ENCODE results near the gene CASK. TPM values are rescaled to one million over a fixed set of nuclear protein-coding genes. Genes with fewer than 3 reads are reported as not detected.

Gene CASK
- total and polyA plus RNA-seq, 9 of the 15 experiments (the other 6 are each of a cell fraction or from before 2014, with no cell fraction given), result 1.3 to 7.4 (median 5.2) TPM

GRCh38 chrX:41933546-41933945, 10.2 kb upstream of the CASK start (continued):
- peak; percentile 28; the same call in 1 of the 2 replicates for TF ChIP-seq TEAD4 (IDR thresholded peaks at IDR 0.05; ENCODE audit: low read length)
- TF ChIP-seq TEAD4 (CRISPR knock-in tag; IDR thresholded peaks at IDR 0.05; ENCODE audit: borderline replicate concordance), result no peak
- TF ChIP-seq ZFP1 (CRISPR knock-in tag; IDR thresholded peaks at IDR 0.05), result no peak
- no peak for TF ChIP-seq MITF (IDR thresholded peaks at IDR 0.05)
- TF ChIP-seq MXD1 (CRISPR knock-in tag; IDR thresholded peaks at IDR 0.05; ENCODE audit: borderline replicate concordance, poor library complexity, severe bottlenecking), result no peak
- 0 out of 2 replicates have a peak, but pooled peaks have one; percentile 5 for TF ChIP-seq CBFA2T3 (IDR thresholded peaks at IDR 0.05)

GRCh38 chrX:41932885-41933284, 9.5 kb upstream of the CASK start:
- no peak for ATAC-seq
- no peak for FAIRE-seq
- Histone ChIP-seq H3K4me1 (replicated peaks in 1 of 2; ENCODE audit: control insufficient read depth in 2 of 2, insufficient read depth in 2 of 2, low read length in 2 of 2) (no peaks in the 10 kb centered on the region), H2AFZ (ENCODE audit: low read depth, low read length) (no peak overlapping the region), H3K9ac (ENCODE audit: insufficient read depth in 1 of 2, low read depth in 2 of 2, low read length in 2 of 2) (no peak overlapping the region), H3K27me3 (ENCODE audit: control insufficient read depth in 2 of 2, insufficient read depth in 2 of 2, low read length in 2 of 2) (no peaks in the 10 kb centered on the region), H3K9me3 (replicated peaks; ENCODE audit: control insufficient read depth, insufficient read depth, low read depth, low read length) (no peaks in the 10 kb centered on the region), H3K79me2 (ENCODE audit: control insufficient read depth, insufficient read depth, low read length) (no peaks in the 10 kb centered on the region), H3K9me1 (ENCODE audit: control insufficient read depth, insufficient read depth, low read length) (no peaks in the 10 kb centered on the region), H3K27ac (ENCODE audit: extremely low read depth, low read depth, low read length) (no peak overlapping the region), H3K4me3 (no peak overlapping the region), H3K4me2 (ENCODE audit: insufficient read depth, low read length) (no peak overlapping the region), H4K20me1 (replicated peaks; ENCODE audit: control insufficient read depth, insufficient read depth, low read length) (no peaks in the 10 kb centered on the region), H3K36me3 (ENCODE audit: control insufficient read depth, insufficient read depth, low read length) (no peaks in the 10 kb centered on the region)
- CTCF ChIA-PET (ENCODE audit: low intra/inter-chr PET ratio), result no interaction called here
- intact Hi-C loops (cut with micrococcal nuclease) (no loop called here), in situ Hi-C loops (cut with MboI) (loop anchor here (25.0 kb wide), 1 partner anchor 396 kb away; no protein-coding TSS in a partner anchor)
- BruUV-seq (replicated peaks), result no TSS peak
- POLR2A ChIA-PET, result no interaction called here
- no peak for DNase-seq (ENCODE audit: extremely low read depth in 1 of 4, low spot score in 3 of 4)
- WGBS (ENCODE audit: insufficient coverage, low coverage, missing lambda C conversion rate), result 27% methylated on average over 5 of the region's 5 CpGs
- TF ChIP-seq FUS (optimal IDR thresholded peaks at IDR 0.05; ENCODE audit: low read depth, low read length) (no peak), SMARCA4 (IDR thresholded peaks at IDR 0.05) (no peak), ZNF217 (CRISPR knock-in tag; IDR thresholded peaks at IDR 0.05) (no peak), CBFB (CRISPR knock-in tag; IDR thresholded peaks at IDR 0.05) (no peak), HBP1 (CRISPR knock-in tag; IDR thresholded peaks at IDR 0.05) (no peak), ZNF140 (CRISPR knock-in tag; IDR thresholded peaks at IDR 0.05) (no peak), FOXO4 (CRISPR knock-in tag; IDR thresholded peaks at IDR 0.05) (no peak), YBX1 (IDR thresholded peaks at IDR 0.05) (no peak)
